ENCODE data around the gene TRAF7. TPM values are rescaled to one million over a fixed set of nuclear protein-coding genes. Genes with fewer than 3 reads are reported as not detected.

The TRAF7 gene
- total and polyA plus RNA-seq, 2 of the 8 experiments (the other 6 are each of a cell fraction or from before 2014, with no cell fraction given): 96.8 to 148 TPM

DNA sequence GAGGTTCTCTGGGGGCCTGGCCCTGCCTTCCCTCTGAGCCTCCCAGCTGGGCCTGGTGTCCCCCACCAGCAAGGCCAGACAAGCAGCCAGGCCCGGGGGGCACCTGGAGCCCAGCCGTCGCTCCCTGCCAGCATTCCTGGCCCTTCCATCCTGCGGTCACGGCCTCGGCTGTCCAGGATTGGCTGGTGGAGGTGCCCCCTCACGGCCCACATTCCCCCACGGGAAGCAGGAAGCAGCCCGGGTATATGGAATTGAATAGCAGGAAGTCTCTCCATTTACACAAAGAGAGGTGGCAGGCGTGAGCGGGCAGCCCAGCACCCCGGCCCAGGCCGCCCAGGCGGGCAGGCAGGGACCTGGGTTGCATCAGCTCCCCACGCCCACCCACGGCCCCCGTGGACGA, 14.5 kb downstream of the TRAF7 start:
- no peak overlapping the region for H3K14ac ChIP-seq (ENCODE audit: insufficient read length)
- TF ChIP-seq CHD1 (IDR thresholded peaks at IDR 0.05; ENCODE audit: low read depth, low read length) (no peak), RXRA (IDR thresholded peaks at IDR 0.05; ENCODE audit: insufficient read depth, low read depth, low read length) (no peak), HDAC2 (IDR thresholded peaks at IDR 0.05; ENCODE audit: borderline replicate concordance in 1 of 2, low read depth in 2 of 2, low read length in 2 of 2) (no peak), NRF1 (IDR thresholded peaks at IDR 0.05; ENCODE audit: low read depth, low read length) (no peak), BRCA1 (IDR thresholded peaks at IDR 0.05; ENCODE audit: low read depth, low read length) (no peak), NANOG (IDR thresholded peaks at IDR 0.05; ENCODE audit: insufficient read depth, low read depth, low read length, poor library complexity, severe bottlenecking) (no peak)
- H3K4me3 ChIP-seq (ENCODE audit: extremely low read depth in 1 of 4, insufficient read depth in 2 of 4, low read depth in 3 of 4, low read length in 4 of 4): no peak overlapping the region
- FAIRE-seq: no peak
- H3K56ac ChIP-seq (replicated peaks; ENCODE audit: insufficient read length, low read depth, low read length): no peak overlapping the region
- H2BK15ac ChIP-seq (ENCODE audit: low read length): no peak overlapping the region
- H2AK5ac ChIP-seq (ENCODE audit: low read depth, low read length): no peak overlapping the region
- H3K79me1 ChIP-seq (ENCODE audit: low read depth, low read length): peaks cover 8% of the 10 kb centered on the region; the same call in 1 of the 2 replicates
- no peak overlapping the region for H3K23ac ChIP-seq (ENCODE audit: insufficient read length)
- no peak overlapping the region for H3K4me2 ChIP-seq (ENCODE audit: insufficient read depth in 1 of 2, low read depth in 2 of 2, low read length in 2 of 2)
- H4K91ac ChIP-seq (replicated peaks; ENCODE audit: insufficient read length, low read length): no peak overlapping the region
- no peak overlapping the region for H2BK20ac ChIP-seq (ENCODE audit: low read length)
- H4K20me1 ChIP-seq (replicated peaks in 1 of 2; ENCODE audit: control insufficient read depth in 1 of 2, insufficient read depth in 2 of 2, low read length in 2 of 2): peaks cover 5 to 32% of the 10 kb centered on the region in 2 experiments
- ChIA-PET POLR2A (ENCODE audit: partially characterized antibody) (interaction anchor here (0.9 to 13.5 kb wide), 6 partner anchors 13 to 82 kb away, joined by 3 to 312 read pairs (median 4); partner anchors contain the start of genes ECI1 and TRAF7), CTCF (ENCODE audit: partially characterized antibody) (no interaction called here)
- H3K9me3 ChIP-seq (ENCODE audit: insufficient read depth in 2 of 2, low read depth in 1 of 2, low read length in 1 of 2): peaks cover 0 to 2% of the 10 kb centered on the region in 2 experiments; a peak in 1 of 4 replicates
- no peak overlapping the region for H3K4ac ChIP-seq (replicated peaks; ENCODE audit: insufficient read length, low read depth, low read length)
- H2BK120ac ChIP-seq (replicated peaks; ENCODE audit: low read depth, low read length): no peak overlapping the region
- peaks cover 0 to 9% of the 10 kb centered on the region in 2 experiments; a peak in 2 of 4 replicates for H3K79me2 ChIP-seq (ENCODE audit: control insufficient read depth in 1 of 2, insufficient read depth in 2 of 2, low read length in 2 of 2)
- 98% methylated on average over 18 of the region's 18 CpGs; no CpG with 5 or more reads in 1 of the 2 experiments for WGBS, 2 experiments (ENCODE audit: extremely low coverage in 1 of 2, insufficient coverage in 1 of 2, insufficient read length in 1 of 2, insufficient replicate concordance in 2 of 2, low coverage in 1 of 2, low lambda C conversion rate in 2 of 2, missing lambda C conversion rate in 1 of 2)
- no peaks in the 10 kb centered on the region for H3K27me3 ChIP-seq (replicated peaks in 1 of 4; ENCODE audit: control insufficient read depth in 3 of 4, extremely low read depth in 1 of 4, insufficient read depth in 3 of 4, low read length in 3 of 4)
- H3K18ac ChIP-seq (ENCODE audit: extremely low read depth, low read length): no peak overlapping the region
- no peak for DNase-seq (ENCODE audit: low read depth in 1 of 2, low spot score in 2 of 2)
- no peak overlapping the region for H2BK12ac ChIP-seq (ENCODE audit: low read depth, low read length)
- no peak overlapping the region for H2AFZ ChIP-seq (ENCODE audit: low read length)
- H3K36me3 ChIP-seq (ENCODE audit: control insufficient read depth in 2 of 4, insufficient read depth in 4 of 4, low read length in 3 of 4): peaks cover 23 to 55% (median 42%) of the 10 kb centered on the region in 4 experiments
- no peak overlapping the region for H4K5ac ChIP-seq (ENCODE audit: insufficient read length, low read depth, low read length)
- no peaks in the 10 kb centered on the region for H3K23me2 ChIP-seq (ENCODE audit: low read depth, low read length)
- H4K8ac ChIP-seq (ENCODE audit: extremely low read depth, insufficient read depth, low read length): no peak overlapping the region; the same call in 1 of the 2 replicates
- no peak overlapping the region for H2BK5ac ChIP-seq (ENCODE audit: low read depth, low read length)
- H3K27ac ChIP-seq (ENCODE audit: low read depth, low read length): no peak overlapping the region; the same call in 1 of the 2 replicates
- H3K4me1 ChIP-seq (replicated peaks in 1 of 4; ENCODE audit: control insufficient read depth in 3 of 4, insufficient read depth in 4 of 4, low read length in 3 of 4): no peaks in the 10 kb centered on the region; a peak in 1 of 7 replicates
- H3K9ac ChIP-seq (replicated peaks in 1 of 4; ENCODE audit: extremely low read depth in 1 of 4, low read depth in 3 of 4, low read length in 3 of 4): no peak overlapping the region
